CD4-positive, alpha-beta T cell treated with Interleukin-21 for 1 hour (primary cell): Measurements from ENCODE around the gene ANXA4.
"Not testable (repeated sequence)": the region's sequence is repeated elsewhere in the genome, so short reads cannot be mapped to it uniquely, and the experiment has no call there.

Experiments used
- DNase-seq: peaks from one replicate; pipeline ENCODE4 v3.0.0-alpha.2; 2020

ANXA4 gene

DNA sequence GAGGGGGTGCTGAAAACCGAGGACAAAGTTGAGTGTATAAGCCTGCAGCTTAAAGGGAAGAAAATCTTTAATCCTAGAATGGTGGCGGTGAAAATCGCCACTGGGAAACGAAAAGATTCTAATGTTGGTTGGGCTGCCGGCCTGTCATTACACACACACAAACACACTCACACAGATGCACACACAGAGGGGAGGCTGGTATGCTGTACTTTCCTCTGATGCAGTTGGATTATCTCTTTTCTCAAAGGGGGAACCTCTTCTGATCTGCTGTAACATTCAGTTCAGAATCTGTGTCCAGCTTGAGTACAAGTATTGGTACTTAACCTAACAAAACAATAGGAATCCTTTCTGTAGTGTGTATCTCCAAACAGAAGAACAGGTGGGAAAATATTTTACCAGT is 39.0 kb downstream of the ANXA4 start:
- no peak for DNase-seq

DNA sequence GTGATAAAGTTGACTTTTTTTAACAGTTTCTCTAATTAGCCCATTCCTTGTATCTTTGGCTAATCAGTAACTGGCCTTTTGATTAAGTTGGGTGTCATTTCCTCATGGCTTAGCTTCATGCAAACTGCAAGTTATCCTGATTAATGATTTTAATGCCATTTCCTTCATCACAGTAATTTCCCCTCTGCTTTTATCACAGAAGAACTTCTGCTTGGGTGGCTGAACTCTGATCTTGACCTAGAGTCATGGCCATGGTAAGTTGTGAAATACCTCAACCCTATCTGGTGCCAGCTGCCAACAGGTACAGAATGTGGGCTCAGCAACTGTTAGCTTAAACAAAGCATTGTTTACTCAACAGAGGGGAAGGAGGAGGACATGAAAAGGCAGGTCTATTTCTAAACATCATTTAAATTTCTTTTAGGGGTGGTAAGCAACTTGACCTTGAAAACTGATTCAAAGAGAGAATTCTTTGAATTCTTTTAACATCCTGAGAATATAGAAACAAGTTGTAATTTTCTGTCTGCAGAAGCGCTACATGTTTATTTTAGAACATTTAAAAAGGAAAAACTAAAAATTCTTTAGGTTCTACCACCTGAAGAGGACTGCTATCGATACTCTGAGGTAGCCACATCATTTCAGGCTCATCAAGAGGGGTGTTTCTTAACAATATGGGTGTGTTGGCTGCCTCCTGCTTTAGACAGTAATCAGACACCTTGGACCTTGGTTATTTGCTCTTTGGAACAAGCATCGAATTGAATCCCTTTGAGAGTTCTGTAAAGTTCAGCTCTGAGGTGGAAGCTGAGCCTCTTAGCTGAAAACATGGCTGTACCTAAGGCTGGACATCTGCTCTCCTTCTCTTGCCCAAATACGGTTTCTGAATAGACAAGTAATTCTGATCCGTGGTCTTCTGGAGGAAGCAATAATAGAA is 39.7 kb downstream of the ANXA4 start:
- no peak for DNase-seq

DNA sequence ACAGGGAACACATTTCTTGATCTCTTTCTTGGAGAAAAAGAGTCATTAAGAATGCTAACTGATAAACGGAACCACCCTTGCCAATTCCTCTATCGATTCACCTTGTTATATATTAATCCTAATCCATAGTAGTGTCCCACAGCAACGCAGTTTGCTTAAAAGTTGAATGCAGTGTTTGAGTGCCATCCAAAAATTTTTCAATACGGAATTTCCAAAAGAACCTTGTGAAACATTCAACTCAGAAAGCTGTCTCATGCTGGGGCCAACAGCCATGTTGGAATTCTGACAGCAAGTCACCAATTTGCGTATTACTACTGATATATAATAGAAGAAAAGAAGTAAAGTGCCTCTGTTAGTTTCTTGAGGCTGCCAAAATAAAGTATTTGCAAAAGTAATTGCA is 42.3 kb downstream of the ANXA4 start:
- no peak for DNase-seq

DNA sequence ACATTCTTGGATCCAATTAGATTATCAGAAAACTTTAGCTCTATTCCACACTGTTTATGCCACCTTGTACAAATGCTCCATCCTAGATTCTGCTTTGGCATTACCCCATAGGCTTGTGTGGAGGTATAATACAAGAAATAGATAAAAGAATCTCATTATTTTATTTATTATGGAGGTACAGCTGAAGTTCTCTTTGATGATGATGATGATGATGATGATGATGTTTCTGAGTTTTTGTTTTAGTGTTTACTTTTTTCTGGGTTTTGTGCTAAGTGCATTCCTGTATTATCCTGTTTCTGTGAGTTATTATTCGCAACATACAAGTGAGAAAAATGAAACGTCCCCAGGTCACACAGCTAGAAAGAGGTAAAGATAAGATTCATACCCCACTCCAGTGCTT is 43.4 kb downstream of the ANXA4 start:
- DNase-seq: no peak

DNA sequence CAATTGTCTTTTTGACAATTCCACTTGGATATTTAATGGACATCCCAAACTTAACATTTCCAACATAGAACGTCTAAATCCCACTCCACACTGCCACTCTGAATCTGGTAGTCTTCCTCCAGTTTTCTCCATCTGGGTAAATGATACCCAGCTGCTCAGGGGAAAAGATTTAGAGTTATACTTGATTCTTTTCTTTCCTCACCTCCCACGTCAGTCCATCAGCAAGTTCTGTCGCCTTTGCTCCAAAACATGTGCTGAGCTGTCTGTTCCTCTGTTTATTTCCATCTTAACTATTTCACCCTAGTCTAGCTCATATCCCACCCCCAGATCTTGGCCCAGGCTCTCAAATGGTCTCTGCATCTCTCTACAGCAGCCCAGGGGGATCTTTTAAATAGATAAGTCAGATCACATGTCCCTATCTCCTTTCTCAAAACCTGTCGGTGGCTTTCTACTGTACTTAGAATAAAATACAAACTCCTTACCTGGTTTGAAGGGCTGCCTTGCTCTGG is 44.2 kb downstream of the ANXA4 start:
- no peak for DNase-seq

DNA sequence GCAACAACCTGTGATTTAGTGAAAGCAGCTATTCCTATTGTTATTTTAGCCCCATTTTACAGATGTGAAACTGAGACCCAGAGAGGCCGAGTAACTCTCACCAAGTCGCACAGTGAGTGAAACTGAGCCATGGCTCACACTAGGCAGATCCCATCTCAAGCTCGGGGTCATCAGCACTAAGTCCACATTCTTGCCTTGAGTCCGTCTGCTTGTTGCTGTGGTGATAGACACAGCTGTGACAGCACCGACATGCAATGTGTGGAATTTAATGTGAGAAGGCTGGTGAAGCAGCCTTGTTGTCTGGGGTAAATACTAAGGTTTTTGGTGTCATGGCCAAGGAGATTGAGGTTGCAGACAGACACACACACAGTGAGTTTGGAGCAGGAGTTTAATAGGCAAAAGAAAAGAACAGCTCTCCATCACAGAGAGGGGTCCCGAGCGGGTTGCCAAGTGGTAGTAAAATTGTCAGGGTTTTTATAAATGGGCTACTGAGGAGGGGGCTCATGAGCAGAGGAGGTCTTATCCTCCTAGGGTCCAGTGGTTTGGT is 47.3 kb downstream of the ANXA4 start:
- DNase-seq: no peak

DNA sequence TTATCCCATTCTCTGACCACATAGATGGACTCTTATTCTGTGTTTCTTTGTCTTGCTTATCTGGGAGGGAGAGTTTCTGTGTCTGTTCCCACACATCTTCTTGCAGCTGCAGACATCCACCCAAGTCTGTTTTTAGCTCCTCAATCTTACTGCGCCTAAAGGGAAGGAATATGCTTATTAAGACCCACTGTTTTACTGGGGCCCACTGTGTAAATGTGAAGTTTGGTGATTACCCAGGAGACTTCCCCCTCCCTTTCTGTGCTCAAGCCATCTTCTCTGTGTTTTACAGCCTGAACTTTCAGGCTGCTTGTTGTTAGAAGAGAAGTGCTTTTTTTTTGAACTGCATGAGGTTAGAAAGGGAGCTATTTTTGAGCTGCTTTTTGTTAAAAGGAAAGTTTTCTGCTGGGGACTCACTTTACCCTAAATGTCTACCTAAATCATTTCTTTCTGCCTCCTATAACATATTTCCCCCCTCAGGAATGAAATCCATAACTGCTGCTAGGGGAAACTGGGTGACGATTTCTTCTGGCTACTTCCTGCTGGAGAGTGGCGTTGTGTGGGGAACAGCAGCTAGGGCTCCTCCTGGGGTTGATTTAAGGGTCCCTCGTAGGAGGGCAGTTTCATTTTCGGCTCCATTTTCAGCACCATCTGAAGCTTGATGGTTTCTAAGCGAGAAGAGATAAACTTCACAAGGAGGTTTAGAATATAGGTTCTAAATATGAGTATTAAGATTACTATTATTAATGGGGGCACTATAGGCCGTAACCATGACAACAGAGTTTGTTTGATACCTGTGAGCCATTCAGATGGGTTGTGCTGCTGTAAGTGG is 48.1 kb downstream of the ANXA4 start:
- DNase-seq: no peak

DNA sequence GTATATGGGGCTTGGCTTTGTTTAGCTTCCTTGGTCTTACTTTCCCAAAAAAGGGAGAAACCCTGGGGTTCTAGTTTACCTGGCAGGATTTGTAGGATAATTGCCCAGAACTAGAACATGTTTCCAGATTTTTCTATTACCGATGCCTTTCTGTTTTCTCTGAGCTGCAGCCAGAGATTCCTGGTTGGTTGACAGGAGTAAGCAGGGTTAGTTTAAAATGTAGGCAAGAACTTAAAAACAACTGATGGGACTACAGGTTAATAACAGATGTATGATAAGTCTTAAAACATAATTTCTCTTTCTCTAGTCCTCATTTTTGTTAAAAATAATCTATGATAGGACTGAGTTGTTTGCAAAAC is 48.6 kb downstream of the ANXA4 start:
- no peak for DNase-seq

DNA sequence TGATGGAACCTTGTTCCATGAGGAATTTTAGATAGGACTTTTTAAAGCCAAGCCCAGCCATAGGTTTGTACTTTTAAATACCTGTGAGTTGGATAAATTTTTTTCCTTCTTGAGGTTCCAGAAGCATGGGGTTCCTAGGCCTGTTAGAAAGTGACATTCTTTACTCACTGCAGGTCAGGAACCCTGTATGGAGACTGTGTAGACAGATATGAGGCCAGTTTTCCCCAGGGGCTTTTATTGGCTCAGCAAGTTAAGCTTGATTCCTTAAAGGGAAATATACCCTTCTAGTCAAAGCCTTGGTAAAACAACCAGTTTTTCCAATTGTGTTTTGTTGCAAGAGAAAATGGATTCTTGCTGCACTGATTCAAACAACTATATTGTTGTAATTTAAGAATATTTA is 49.1 kb downstream of the ANXA4 start:
- no peak for DNase-seq

DNA sequence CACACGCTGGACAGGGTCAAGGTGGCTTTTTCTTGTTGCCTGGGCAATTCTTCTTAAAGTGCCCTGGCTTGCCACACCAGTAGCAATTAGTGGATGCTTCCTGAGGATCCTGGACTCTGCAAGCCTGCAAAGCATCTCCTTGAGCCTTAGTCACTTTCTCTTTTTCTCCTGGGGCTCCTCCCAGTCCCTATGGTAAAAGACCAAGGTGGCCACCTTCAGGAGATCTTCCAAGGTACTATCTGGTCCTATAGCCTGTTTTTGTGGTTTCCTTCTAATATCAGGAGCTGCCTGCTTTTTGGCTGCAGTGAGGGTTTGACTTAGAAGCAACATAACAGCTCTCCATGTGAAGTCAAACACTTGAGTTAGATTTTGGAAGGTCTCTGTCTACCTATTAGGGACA is 54.2 kb downstream of the ANXA4 start:
- no peak for DNase-seq

DNA sequence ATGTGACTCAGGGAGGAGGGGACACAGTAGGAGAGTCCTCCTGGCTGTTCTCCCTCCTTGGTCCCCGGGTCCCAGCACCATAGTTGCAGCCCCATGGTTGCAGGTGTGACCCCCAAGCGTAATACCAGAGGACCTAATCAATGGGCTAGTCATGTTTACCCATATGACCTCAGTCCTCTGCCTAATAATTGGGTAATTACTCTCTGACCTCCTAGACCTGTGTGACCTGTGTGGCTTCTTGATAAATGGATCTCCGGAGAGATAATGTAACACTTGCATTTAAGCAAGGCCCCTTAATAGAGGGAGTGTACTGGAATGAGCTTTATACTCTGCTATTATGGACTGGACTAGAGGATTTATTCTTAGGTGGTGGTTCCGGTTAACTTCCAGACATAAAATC is 55.3 kb downstream of the ANXA4 start:
- DNase-seq: no peak

DNA sequence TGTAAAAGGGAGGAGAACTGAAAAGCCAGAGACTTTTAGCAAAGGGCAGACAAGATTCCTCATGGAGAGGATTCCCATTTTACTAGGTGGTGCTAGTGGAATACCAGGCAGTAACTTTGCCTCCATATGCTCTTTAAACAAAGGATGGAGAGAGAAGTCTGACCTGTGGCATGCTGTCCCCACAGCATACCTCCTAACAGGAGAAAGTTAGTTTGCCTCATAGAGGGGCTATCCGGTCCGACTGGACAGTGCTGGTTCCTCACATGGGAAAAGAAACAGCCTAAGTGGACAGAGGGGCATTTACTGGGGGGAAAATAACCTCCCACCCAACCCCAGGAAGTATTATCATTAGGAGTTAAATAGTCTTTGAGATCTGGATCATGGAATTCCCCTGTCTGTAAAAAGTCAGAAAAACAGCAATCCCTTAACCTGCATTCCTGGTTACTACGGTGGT is 55.9 kb downstream of the ANXA4 start:
- no peak for DNase-seq

DNA sequence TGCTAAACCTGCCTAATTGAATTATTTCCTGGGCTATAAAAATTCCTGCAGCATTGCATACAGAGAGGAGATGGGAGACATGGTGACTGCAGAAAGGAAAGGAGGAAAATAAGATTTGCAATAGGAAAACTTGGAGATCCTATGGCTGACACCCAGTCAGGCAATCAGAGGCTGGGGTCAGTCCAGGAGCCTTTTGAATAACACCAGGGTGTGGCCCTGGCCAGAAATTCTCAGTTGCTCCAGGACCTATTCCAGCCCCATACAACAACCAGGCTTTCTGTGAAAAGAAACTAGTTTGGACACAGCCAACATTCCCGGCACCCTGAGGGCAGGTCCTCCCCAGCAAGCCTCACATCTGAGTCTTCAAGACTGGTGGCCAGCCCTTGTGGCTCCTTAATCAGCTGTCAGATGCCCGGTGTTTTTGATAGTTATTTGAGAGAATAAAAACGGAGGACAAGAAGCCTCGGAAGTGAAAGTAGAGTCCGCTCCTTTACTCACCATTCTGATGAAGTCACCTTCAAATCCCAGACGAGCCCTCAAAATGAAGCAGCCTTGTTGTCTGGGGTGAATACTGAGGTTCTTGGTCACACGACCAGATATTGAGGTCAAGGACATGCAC is 56.5 kb downstream of the ANXA4 start:
- no peak for DNase-seq

DNA sequence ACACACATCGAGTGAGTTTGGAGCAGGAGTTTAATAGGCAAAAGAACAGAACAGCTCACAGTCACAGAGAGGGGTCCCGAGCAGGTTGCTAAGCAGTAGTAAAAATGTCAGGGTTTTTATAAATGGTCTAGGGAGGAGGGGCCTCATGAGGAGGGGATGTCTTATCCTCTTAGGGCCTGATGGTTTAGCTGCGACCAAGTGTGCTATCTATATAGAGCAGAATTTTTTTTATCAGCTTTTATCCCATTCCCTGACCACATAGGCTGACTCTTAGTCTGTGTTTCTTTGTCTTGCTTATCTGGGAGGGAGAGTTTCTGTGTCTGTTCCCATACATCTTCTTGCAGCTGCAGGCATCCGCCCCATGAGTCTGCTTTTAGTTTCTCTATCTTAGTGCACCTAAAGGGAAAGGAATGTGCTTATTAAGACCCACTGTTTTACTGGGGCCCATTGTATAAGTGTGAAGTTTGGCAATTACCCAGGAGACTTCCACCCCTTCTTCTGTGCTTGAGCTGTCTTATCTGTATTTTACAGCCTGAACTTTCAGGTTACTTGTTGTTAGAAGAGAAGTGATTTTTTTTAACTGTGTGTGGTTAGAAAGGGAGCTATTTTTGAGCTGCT is 57.1 kb downstream of the ANXA4 start:
- no peak for DNase-seq

DNA sequence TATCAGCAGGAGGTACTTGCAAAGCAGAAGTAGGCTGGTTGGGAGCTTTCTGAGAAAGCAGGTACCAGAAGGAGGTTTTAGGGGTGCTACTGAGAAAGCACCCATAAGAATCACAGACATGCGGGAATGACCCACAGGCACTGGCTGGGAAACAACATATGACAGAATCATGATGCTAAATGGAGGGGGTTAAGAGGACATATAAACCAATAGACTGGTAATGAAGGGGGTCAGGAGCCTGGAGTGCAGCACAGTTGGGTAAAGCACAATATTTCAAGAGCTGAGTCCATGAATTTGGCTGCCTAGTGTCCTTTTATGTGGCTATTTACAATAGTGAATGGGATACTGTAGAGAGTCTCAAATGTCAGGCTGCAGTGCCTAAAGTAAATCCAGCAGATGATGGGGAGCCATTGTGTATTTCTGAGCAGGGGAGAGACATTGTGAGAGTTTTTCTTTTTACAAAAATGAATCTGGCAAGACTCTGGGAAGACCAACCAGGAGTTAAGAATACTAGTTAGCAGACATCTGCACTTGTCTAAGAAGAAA is 59.9 kb downstream of the ANXA4 start:
- no peak for DNase-seq

DNA sequence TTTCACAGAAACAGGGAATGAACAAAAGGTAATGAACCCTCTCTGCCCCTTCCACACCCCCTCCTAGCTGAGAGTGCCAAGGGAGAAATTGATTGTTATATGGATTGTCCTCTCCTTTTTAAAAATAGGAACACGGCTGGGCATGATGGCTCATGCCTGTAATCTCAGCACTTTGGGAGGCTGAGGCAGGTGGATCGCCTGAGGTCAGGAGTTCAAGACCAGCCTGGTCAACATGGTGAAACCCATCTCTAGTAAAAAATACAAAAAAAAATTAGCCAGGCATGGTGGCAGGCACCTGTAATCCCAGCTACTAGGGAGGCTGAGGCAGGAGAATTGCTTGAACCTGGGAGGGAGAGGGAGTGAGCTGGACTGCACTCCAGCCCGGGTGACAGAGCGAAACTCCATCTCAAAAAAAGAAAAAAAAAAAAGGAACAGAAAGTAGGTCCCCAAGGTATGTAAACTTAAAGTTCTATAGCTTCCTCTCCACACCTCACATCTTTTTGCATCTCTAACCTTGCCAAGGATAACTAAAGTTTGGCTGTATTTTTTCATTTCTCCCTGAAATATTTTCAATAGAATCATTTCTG is 60.9 kb downstream of the ANXA4 start:
- DNase-seq: not testable (repeated sequence)

DNA sequence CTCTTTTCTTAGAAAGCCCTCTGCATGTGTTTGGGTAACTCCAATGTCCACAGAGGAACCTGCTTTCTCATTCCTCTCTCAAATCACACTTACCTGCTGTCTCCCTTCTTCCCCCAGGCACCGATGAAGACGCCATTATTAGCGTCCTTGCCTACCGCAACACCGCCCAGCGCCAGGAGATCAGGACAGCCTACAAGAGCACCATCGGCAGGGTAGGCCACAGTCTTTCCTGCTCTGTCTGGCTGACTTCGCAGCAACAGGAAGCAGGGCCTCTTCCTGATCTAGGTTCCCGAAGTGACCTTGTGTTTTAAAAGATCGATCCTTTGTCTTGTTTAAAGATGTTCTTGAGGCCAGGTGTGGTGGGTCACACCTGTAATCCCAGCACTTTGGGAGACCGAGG is 62.5 kb downstream of the ANXA4 start:
- no peak for DNase-seq

DNA sequence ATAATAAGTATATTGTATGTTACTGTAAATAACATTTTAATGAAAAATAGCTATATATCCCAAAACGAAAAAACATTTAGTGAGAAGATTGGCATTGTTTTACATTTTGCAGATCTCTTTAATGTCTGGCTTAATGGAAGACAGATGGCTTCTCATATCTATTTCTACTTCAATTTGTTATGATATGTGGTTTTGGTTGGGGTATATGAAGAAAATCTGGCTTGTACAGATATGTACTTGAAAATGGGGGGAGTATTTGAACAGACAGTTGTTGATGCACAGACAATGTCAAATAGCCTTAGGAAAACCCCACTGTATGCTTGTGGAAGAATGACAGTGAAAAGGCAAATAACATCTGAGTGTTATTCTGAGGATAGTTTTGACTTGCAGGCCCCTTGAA is 64.0 kb downstream of the ANXA4 start:
- DNase-seq: no peak

DNA sequence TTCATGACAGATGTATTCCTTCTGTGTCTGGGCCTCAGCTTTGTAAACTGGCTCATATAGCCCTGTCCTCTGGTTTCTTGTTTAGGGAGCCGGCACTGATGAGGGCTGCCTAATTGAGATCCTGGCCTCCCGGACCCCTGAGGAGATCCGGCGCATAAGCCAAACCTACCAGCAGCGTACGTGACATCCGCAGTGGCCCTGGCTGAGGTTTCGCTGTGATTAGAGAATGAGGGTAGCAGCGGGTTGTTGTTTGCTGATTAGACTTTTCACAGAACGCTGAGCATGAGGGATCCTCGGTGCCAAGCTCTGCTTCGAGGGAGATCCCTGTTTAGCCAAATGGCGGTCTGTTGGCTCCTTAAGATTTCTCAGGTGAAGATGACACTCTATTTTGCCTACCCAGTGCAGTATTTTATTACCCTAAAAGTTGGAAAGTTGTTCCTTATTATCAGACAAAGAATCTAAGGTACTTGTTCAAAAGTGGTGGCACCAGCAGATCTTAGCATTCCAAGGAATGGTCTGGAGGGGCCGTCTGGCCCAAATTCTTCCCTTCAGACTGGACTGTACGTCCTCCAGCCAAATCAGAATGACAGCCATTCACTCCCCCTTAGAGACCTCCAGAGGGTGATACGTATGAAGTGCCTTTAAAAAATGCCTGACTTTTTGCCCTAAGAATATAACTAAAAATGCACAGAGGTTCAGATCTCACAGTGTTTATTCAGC is 66.0 kb downstream of the ANXA4 start:
- no peak for DNase-seq

DNA sequence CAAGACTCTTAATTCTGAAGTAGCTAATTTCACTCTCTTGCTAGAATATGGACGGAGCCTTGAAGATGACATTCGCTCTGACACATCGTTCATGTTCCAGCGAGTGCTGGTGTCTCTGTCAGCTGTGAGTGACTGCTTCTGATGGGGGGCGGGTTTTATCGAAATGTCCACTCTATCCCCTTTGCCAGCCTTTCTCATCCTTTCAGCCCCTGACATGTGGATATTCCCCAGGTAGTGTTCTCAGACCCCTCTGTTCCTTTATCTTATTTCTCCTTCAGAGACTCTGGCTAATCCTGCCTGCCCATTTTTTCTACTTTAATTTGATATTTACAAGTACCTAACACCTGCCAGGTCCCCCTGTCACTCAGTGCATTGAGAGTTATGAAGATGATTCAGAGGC is 68.6 kb downstream of the ANXA4 start:
- no peak for DNase-seq

DNA sequence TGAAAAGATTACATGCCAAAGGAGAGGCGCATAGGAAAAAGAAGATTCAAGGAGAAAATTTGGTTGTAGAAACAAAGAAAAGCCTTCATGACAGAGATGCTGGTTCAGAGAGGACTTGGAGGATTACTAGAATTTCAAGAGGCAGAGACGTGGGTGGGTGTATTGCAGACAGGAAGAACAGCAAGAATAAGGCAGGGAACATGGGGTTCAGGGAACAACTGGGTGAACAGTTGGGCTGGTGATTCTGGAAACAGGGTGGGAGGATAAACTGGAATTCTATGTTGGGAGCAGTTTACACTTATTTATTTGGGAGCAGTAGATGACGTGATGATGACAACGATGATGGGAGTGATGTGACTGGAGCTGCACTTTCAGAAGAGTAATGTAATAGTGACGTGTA is 69.1 kb downstream of the ANXA4 start:
- DNase-seq: no peak
